Left lobe of liver (tissue), 2 donors: ENCODE measurements around the gene IRAK1BP1. TPM values are rescaled to one million over a fixed set of nuclear protein-coding genes. Genes with fewer than 3 reads are reported as not detected.
"Not testable (repeated sequence)": the region's sequence is repeated elsewhere in the genome, so short reads cannot be mapped to it uniquely, and the experiment has no call there.

Experiments
- ATAC-seq: fragments of 200-7000 bp; cut with Tn5 transposase; one replicate; pipeline ENCODE4 v1.9.1; 2020; ENCODE audit warnings: mild to moderate bottlenecking, moderate library complexity
- DNase-seq: peaks from one replicate; pipeline ENCODE4 v3.0.0-alpha.2; 2020; ENCODE audit warnings: low spot score
- total RNA-seq: library from RNA; stranded (reverse); gene quantifications from one replicate; pipeline ENCODE4 v1.2.1, GENCODE V29; 2021
- donor health status: DM: no; HTN: no; CAD: no; lungs with moderate emphysema.
- donor health status: DM: no; HTN: yes; CAD: no.

IRAK1BP1 gene, protein sequence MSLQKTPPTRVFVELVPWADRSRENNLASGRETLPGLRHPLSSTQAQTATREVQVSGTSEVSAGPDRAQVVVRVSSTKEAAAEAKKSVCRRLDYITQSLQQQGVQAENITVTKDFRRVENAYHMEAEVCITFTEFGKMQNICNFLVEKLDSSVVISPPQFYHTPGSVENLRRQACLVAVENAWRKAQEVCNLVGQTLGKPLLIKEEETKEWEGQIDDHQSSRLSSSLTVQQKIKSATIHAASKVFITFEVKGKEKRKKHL
- total RNA-seq, result 1.2 TPM

DNA sequence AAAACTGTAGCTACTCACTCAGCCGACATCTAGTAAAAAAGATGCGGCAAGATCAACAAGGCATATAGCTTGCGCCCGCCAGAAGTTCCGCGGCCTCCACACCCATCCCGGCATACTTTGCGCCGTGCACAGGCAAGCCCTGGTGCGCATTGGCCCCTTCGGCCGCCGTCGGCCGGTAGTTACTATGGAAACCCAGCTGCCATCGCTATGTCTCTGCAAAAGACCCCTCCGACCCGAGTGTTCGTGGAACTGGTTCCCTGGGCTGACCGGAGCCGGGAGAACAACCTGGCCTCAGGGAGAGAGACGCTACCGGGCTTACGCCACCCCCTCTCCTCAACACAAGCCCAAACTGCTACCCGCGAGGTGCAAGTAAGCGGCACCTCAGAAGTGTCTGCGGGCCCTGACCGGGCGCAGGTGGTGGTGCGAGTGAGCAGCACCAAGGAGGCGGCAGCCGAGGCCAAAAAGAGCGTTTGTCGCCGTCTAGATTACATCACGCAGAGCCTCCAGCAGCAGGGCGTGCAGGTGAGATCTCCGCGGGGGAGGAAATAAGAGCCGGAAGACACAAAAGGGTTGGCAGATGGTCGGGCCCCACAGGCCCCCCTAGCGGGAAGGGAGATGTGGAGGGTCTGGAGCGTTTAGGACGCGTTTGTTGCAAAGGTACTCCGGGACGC is at the start of gene IRAK1BP1:
IRAK1BP1 (plus strand) TSS at position 182 of the 671 bp plus-strand sequence; CDS start at position 208, 26 bp downstream.
- DNase-seq (peak; percentile 85), ATAC-seq (peak; percentile 98)

DNA sequence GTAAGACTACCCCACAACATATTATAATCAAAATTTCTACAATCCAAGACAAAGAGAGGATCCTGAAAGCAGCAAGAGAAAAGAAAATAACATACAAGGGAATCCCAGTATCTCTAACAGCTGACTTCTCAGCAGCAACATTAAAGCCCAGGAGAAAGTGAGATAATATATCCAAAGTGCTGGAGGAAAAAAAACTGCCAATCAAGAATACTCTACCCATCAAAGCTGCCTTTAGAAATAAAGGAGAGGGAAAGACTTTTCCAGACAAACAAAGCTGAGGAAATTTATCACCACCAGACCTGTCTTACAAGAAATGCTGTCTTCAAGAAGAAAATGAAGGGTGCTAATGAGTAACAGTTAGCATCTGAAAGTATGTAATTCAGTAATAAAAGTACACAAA is 43.3 kb upstream of the IRAK1BP1 start:
- no peak for ATAC-seq
- no peak for DNase-seq

DNA sequence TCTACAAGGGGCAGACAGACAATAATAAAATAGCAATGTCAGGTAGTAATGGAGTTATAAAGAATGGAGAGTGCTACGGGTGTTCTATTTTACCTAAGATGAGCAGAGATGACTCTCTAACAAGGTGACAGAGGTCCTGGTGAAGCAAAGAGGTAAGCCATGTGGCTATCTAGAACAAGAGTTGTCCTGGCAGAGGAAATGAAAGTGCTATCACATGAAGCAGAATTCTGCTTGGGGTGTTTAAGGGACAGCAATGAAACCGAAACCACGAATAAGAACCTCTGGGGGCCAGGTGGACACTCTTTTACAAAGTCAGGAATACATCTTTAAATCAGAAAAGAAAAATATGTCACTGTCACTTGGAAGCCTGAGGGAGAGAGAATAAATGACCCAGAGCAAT is 37.9 kb upstream of the IRAK1BP1 start:
- ATAC-seq (no peak), DNase-seq (no peak)

DNA sequence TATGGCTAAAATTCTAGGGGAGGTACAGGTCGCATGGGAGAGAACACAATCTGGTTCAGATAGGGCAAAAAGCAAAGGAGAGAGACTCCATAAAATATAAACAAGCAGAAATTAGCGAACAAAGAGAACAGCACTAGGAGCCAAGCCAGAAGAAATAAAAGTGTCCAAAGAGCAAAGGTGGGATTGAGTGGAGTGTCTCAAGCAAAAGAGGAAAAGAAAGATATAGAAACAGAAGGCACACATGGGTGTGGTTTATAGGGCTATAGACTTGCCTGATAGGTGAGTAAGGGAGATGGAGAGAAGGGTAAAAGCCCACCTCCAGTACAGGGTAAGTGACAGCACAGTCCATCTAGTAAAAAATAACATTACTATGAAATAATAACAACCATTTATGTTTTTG is 36.5 kb upstream of the IRAK1BP1 start:
- DNase-seq (no peak), ATAC-seq (no peak)

DNA sequence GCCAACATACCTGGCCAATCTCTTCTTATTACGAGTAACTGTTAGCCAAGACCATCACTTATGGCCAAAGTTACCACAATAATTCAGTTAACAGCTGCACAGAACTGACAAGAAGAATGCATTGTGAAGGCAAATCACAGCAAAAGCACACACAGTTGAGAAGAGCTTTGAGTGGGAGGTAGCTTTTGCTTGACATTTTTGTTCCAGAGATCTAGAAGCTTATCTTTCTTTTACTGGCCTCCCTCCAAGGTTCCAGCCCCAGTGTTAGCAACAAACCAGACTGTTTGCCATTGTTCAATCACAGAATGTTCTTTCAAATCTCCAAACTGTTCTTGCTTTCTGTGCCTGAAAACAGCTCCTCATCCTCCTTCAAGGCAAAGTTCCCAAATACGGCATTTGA is 35.9 kb upstream of the IRAK1BP1 start:
- ATAC-seq, result peak; percentile 88

DNA sequence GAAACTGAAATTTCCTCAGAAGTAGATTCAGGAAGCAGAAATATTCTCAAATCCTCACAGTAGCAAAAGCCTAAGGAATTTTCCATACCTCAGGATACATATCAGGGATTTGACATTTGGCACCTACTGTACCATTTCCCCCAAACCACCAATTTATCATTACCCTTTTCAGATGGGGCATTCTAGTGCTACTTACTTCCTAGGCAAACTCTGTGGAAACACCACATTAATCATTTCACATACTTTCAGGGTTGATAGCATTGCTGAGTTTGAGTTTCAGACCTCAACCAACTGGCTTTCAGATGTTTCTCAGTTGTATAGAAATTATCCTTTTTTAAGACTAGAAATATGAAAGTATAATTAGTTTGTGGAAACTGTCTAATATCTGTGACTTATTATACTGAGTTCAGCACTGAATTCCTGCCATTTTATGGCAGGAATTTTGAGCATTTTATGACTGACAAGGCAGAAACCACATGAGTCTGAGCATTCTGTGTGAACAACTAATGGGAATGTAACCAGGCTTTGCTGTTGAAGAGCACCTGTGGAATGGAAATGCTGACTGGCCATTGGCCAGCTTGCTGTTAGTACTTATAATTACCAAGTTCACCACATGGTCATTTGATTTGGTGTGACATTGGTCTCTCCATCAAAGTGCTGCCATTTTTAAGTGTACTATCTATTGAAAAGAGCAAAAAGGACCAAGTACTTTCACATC is 35.1 kb upstream of the IRAK1BP1 start:
- ATAC-seq, result no peak
- no peak for DNase-seq

More for the DNA sequence above, 35.9 kb upstream of the IRAK1BP1 start:
- DNase-seq, result no peak

DNA sequence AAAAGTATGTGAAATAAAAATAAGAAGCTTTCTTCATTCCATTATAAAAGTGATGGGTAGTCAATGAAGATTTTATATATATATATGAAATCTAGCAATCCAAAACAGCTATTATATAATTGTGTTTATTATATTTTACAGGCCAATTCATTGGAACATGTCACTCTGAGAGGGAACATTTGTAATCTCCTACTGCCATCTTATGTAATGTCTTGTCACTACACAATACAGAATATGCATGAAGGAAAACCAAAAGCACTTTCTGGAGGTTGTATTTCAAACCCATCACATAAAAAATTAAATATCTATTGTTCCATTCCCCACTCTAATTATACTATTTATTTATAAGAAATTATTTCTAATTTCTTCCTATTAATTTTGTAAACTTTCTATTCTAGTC is 31.5 kb upstream of the IRAK1BP1 start:
- DNase-seq, result no peak
- ATAC-seq, result peak; percentile 78

DNA sequence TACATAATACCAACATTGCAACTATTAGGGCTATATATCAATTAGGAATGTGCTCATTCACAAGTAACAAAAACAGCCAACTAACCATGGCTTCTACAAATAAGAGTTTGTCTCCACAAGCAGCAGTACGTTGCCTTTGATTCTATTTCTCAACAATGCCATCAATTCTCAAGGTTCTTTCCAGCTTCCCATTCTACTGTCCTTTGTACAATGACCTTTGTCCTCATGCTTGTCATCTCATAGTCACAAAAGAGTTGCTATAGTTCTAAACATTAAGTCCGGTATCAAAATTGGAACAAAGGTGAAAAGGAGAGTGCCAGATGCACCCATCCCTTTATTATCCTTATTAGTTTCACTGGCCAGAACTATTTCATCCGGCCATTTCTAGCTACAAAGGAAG is 30.8 kb upstream of the IRAK1BP1 start:
- ATAC-seq (no peak), DNase-seq (no peak)

DNA sequence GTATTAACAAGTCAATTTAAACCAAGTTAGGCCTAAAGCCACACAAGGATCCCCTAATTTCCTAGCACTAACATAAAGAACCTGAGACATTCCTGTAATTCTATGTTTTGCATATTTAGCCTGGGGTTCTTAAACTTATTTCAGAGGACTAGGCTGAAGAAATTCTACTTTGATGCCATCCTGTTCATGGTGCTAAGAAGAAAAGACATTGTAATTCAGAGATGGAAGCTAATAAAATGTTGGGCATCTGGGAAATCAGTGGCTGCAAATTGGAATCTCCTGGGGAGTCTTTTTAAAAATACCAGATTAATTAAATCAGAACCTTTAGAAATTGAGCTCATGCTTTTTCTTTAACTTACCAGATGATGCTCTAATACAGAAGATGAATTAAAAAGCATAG is 26.2 kb upstream of the IRAK1BP1 start:
- ATAC-seq (no peak), DNase-seq (no peak)

DNA sequence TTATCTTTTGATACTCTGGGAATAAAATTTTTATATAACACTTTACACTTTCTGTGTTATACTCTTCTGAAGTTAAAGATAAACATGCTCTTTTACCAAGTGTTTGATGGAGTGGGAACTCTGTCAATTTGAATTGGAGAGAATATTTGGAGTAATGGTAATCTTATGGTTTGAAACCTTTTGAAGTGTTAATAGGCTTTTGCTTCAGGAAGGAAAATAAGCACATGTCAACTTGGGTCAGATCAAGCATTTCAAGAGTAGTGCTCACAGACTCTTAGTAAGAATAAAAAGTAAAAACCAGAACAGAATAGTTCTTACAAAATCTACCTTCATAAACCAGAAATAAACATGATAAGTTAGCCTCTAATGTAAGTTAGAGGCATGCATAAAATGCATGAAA is 24.4 kb upstream of the IRAK1BP1 start:
- ATAC-seq (no peak), DNase-seq (no peak)

DNA sequence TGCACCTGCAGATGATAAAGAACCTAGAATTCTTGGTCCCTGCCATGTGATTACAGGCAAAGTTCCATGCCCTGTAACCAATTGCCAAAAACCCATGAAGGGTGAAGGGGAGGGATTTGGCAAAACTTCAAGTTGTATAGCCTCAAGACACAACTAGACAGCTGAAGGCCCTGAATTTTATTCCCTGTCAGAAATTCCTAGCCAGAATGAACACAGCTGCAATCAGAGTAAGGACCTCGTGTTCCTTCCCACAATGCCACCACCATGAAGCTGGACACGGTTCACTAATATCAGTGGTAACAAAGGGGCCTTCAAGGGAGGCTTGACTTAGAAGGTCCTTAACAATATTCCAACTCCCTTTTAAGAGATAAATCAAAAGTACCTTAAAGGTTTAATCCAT is 22.5 kb upstream of the IRAK1BP1 start:
- DNase-seq (no peak), ATAC-seq (no peak)

DNA sequence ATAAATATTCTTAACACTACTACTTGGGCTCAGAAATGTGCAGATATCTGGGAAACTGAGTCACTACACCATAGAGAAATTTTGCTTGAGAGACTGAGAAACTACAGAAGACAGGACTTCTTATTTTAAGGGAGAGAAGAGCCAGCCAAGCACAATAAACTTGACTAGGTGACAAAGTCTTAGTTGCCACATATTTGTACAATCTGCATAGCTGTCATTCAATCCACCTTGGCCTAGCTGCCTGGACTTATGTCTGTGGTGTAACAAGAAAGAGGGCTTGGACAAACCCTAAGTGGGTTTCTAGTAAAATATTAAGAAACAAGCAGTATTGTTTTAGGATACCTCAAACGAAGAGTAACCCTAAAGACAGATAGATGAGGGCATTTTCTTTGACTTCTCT is 21.8 kb upstream of the IRAK1BP1 start:
- DNase-seq (no peak), ATAC-seq (no peak)

DNA sequence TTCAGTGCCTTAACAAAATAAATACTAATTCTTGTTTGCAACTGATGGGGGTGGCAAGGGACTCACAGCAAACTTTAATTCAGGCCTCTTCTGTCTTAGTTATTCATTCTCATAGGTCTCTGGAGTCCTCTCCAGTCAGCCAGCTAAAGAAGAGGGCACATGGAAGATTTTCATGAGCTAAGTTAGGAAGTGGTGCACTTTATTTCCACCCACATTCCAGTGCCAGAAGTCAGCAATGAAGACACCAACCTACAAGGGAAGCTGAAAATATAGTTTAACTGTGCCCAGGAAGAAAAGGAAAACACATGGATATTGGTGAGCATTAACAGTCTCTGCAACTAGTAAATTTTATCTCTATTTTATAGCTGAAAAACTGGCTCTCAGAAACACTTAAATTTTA is 16.7 kb upstream of the IRAK1BP1 start:
- ATAC-seq (no peak), DNase-seq (no peak)

DNA sequence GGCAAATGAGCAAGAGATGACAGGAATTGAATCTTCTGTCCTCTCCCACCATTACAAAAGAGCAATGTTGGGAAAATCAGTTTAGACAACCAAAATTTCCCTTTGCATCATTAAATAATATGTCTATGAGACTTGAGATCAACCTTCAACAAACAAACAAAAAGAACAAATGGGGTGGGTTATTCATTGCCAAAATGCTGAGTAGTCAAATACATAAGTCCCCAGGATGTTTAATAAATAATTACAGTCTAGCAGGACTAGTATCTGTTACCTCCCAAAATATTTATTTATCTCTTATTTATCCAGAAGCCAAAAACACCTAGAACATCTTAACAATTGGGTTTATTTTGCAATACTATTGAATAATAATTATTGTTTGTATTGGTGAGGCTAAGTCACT is 16.2 kb upstream of the IRAK1BP1 start:
- ATAC-seq (no peak), DNase-seq (no peak)

DNA sequence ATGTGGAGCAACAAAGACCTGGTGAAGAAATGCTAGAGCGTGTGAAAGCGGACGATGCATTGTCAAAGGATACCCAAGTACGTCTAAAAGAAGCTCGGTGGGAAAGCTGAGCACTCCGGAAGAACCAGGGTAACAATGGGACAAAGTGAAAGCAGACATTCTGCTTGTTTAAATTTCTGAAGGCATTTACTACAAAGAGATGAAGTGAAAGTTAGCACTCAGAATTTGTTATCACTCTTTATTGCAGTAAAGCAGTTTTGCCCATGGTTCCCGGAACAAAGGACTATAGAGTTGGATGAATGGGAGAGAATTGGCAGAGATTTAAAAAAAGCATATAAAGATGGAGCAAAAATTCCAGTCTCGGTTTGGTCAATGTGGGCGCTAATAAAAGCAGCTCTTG is 12.8 kb upstream of the IRAK1BP1 start:
- ATAC-seq (no peak), DNase-seq (no peak)

DNA sequence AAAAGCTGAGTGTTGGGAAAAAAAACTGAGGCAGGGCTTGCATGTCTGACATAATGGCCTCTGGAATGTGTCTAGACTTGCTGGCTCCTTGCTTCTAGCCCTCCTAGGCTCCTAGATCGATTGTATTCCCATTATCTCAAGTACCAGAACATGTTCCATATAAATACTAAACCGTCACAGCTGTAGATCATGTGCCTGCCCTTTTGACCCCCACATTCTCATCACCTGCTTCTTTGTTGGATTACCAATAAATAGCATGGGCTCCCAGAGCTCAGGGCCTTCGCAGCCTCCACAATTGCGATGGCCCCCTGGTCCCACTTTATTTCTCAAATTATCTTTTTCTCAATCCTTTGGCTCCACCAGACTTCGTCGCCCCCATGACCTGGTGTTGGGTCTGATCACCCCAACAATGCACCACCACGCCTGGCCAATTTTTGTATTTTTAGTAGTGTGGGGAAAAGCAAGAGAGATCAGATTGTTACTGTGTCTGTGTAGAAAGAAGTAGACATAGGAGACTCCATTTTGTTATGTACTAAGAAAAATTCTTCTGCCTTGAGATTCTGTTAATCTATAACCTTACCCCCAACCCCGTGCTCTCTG is 8.9 kb upstream of the IRAK1BP1 start:
- ATAC-seq, DNase-seq: not testable (repeated sequence)

DNA sequence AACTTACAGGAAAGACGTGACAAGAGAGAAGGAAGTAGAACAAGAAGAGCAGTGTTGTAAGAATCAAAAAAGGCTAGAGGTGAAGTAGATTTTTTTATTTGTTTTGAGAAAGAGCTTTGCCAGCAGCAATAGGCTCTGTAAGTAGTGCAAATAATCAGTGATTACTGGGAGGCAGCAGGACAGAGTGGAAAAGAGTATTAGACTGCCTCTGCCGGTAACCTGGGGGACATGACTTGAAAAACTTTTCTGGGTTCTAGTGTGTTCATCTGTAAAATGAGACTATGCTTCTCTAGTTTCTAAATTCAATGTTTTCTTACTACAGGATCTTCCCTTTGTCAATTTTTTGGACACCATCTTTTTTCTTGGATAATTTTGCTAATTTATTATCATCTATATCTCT is 5.8 kb upstream of the IRAK1BP1 start:
- ATAC-seq (peak; percentile 24), DNase-seq (no peak)

DNA sequence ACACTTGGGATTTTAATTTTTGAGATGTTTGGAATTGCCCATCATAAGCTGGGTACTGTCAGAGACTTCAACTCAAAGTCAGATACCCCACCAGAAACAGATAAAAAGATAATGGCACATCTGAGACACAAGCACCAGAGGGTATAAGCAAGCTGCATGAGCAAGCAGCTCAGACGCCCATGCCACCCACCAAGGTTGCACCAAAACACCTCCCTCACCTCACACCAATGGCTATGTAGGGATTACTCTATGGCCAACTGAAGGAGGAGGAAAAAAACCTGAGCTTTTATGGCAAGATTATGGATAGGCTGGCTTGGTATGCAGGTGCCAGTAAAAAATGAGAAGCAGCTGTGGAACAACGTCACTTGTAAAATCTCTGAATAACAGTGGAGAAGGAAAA is 3.8 kb upstream of the IRAK1BP1 start:
- DNase-seq (no peak), ATAC-seq (no peak)

DNA sequence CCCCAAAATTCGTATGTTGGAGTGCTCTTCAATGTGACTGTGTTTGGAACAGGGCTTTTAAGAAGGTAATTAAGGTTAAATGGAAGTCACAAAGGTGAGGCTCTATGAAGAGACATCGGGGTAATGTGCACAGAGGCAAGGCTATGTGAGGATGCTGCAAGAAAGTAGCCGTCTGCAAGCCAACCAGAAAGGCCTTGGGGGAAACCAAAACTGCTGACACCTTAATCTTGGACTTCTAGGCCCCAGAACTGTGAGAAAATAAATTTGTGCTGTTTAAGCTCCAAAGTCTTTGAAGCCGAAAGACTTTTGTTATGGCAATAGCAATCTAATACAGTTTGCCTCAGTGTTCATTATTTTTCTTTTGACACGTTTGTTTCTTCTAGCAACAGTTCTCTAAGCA is 2.4 kb upstream of the IRAK1BP1 start:
- ATAC-seq (no peak), DNase-seq (no peak)

DNA sequence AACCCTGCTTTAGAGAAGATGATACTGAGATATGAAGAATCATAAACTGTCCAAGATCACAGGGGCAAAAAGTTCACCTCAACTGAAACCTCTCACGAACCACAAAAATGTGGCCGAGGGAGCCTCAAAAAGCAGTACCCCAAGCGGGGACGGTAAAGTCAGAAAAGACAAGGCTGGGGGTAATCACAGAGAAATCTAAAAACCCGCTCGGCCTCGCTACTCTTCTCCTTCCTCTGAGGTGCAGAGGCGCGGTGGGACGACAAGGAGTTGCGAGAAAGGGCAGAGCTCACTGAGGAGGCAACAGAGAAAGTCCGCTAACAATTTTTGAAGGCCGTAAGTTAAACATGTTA is 356 bp upstream of the IRAK1BP1 start:
- DNase-seq (no peak), ATAC-seq (peak; percentile 64)

DNA sequence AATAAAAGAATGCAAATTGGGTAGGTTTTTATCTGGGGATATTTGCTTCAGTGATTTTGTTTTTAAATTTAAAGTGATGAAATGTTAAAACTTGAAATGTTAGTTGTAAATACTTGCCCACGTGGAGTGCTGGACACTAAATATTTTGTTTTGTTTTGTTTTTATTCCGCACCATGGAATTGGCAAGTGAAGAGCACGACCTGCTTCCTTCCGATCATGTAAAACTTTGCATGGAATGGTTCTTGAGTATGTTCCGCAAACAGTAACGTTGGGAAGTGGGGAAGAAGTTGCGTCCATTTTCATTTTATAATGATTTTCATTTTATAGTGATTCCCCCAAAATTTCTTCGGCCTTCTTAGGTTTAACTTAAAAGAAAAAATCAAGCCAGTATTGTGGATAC is 765 bp downstream of the IRAK1BP1 start:
- ATAC-seq (no peak), DNase-seq (no peak)

DNA sequence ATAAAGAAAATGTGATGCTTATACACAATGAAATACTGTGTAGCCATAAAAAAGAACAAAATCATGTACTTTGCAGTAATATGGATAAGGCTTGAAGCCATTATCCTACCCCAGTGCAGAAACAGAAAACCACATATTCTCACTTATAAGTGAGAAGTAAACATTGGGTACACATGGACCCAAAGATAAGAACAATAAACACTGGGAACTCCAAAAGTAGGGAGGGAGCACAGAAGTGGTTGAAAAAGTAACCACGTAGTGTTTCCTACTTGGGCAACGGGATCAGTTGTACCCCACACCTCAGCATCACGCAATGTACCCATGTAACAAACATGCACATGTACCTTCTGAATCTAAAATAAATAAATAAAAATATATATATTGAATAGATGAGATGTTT is 8.2 kb downstream of the IRAK1BP1 start:
- ATAC-seq (no peak), DNase-seq (no peak)
